Effector memory CD4-positive, alpha-beta T cell (primary cell): ENCODE measurements around the gene NOL4L.
A peak's percentile ranks its signal among the peaks of the same experiment; 100 is the strongest.

Experiments used
- DNase-seq, 3 donors: peaks; one replicate each; pipeline ENCODE4 v3.0.0-alpha.2; 2020
- H3K27ac ChIP-seq: 2 replicates; pipeline ENCODE4 v1.7.0; 2013; ENCODE audit warnings: mild to moderate bottlenecking, low read length, moderate library complexity; ENCODE audit not compliant: insufficient read depth, poor library complexity, severe bottlenecking
- H3K27me3 ChIP-seq: replicated peaks from 2 replicates; pipeline ENCODE4 v1.7.0; 2013; ENCODE audit warnings: mild to moderate bottlenecking, low read length; ENCODE audit not compliant: insufficient read depth, control insufficient read depth, poor library complexity, severe bottlenecking
- H3K36me3 ChIP-seq: 2 replicates; pipeline ENCODE4 v1.7.0; 2013; ENCODE audit warnings: mild to moderate bottlenecking, low read length, moderate library complexity; ENCODE audit not compliant: control insufficient read depth, insufficient read depth
- H3K4me1 ChIP-seq: 2 replicates; pipeline ENCODE4 v1.7.0; 2013; ENCODE audit warnings: low read length, mild to moderate bottlenecking; ENCODE audit not compliant: control insufficient read depth, insufficient read depth, poor library complexity, severe bottlenecking
- H3K4me3 ChIP-seq: 2 replicates; pipeline ENCODE4 v1.7.0; 2013; ENCODE audit warnings: low read length, low read depth, mild to moderate bottlenecking; ENCODE audit not compliant: insufficient read depth, poor library complexity, severe bottlenecking
- H3K9me3 ChIP-seq: 2 replicates; pipeline ENCODE4 v1.7.0; 2013; ENCODE audit warnings: mild to moderate bottlenecking, low read length, moderate library complexity; ENCODE audit not compliant: control insufficient read depth

NOL4L gene

GRCh38 chr20:32543570-32544259 is 41.4 kb downstream of the NOL4L start:
- Histone ChIP-seq H3K9me3 (no peaks in the 10 kb centered on the region), H3K36me3 (no peaks in the 10 kb centered on the region), H3K4me1 (peaks cover 72% of the 10 kb centered on the region), H3K4me3 (no peak overlapping the region), H3K27me3 (no peaks in the 10 kb centered on the region), H3K27ac (peak overlapping the region; percentile 39)
- DNase-seq, result no peak

GRCh38 chr20:32542259-32542615 is 42.9 kb downstream of the NOL4L start:
- Histone ChIP-seq H3K27me3 (no peaks in the 10 kb centered on the region), H3K4me3 (no peak overlapping the region), H3K36me3 (no peaks in the 10 kb centered on the region), H3K9me3 (no peaks in the 10 kb centered on the region), H3K4me1 (peaks cover 78% of the 10 kb centered on the region), H3K27ac (peak overlapping the region; percentile 95)
- no peak for DNase-seq

DNA sequence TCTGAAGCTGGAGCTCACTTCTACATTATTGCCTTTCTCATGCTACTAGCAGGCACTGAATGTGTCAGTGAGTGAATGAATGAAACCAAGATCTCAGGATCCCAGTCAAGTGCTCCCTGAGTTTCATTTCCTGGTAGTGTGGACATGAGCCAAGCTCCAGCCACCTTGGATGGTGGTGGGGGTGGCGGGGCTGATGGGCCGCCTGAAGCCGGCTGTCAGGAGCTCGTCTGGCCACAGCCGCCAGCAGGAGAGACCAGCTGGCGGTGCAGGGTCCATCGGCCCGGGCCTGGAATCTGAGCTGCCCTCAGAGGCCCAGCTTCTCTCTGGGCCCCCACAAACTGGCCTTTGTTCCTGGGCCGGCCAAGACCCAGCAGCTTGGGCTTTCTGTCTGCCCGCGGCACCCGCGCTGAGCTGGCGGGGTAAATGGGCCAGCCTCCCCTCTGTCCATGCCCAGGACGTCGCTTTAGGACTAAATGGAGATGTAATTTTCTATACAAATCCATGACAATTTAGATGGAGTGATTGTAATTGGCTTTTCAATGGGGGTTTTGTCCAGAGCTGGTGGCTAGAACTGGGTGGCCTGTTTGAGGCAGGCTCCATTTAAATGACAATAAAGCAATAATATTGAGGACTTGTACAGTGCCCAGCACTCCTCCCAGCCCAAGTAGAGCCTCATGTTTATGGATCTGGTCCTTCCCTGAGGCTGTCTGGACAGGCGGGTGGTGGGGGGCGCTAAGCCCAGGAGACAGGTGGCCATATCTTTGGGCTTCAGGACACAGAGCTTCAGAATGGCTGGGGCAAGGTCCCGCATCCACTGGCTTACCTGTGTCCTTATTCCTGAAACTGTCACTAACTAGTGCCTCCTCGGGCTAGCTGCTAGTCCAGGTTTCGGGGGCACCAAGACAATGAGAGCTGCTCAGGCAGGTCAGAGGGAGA is 43.5 kb downstream of the NOL4L start:
- DNase-seq, result no peak
- no peaks in the 10 kb centered on the region for H3K9me3 ChIP-seq
- H3K36me3 ChIP-seq, result no peaks in the 10 kb centered on the region
- H3K4me3 ChIP-seq, result no peak overlapping the region
- peak overlapping the region; percentile 95 for H3K27ac ChIP-seq
- H3K4me1 ChIP-seq, result peaks cover 78% of the 10 kb centered on the region
- H3K27me3 ChIP-seq, result no peaks in the 10 kb centered on the region

- DNase-seq, result peak; percentile 47 to 65 (median 57)
- H3K9me3 ChIP-seq, result no peaks in the 10 kb centered on the region
- no peaks in the 10 kb centered on the region for H3K27me3 ChIP-seq
- H3K4me3 ChIP-seq, result peak overlapping the region; percentile 13
- H3K36me3 ChIP-seq, result no peaks in the 10 kb centered on the region
- H3K4me1 ChIP-seq, result peaks cover 82% of the 10 kb centered on the region
- H3K27ac ChIP-seq, result peak overlapping the region; percentile 95
These were observed 45.1 kb downstream of the NOL4L start for GRCh38 chr20:32539817-32540675.

DNA sequence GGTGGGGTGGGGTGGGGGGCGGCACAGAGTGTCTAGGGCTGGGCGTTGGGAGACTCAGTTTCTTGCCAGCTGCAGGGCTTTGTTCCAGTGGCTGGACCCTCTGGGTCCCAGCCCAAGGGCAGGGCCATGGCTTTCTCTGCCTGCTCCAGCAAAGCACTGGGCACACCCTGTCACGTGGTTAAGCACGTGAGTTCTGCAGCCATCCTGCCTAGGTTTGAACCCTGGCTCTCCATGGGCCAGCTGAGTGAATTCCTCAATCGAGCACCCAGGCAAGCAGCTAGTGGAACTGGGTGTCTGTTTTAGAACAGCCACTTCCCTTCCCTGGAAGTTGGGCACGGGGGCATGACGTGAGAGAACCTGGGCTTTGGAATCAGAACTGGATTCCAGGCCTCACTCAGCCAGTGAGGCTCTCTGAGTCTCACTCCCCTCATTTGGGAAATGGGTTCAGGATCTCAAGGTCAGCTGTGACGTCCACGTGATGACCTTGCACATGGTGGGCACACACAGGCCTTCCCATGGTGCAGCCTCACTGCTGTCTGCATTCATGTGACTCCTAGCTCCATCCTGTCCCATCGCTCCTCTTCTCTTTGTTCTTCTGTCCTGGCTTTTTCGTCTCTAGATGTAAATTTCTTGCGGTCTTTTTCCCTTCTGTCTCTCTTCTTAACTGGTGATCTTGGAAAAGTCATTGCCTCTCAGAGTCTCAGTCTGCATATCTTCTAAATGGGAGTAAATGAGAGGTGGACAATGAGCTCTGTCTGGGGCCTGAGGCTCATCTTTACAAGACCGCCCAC is 45.9 kb downstream of the NOL4L start:
- peak overlapping the region; percentile 95 for H3K27ac ChIP-seq
- no peaks in the 10 kb centered on the region for H3K27me3 ChIP-seq
- H3K9me3 ChIP-seq, result no peaks in the 10 kb centered on the region
- peak overlapping the region; percentile 13 for H3K4me3 ChIP-seq
- peaks cover 82% of the 10 kb centered on the region for H3K4me1 ChIP-seq
- DNase-seq, result no peak
- H3K36me3 ChIP-seq, result no peaks in the 10 kb centered on the region

- no peaks in the 10 kb centered on the region for H3K36me3 ChIP-seq
- peak overlapping the region; percentile 95 for H3K27ac ChIP-seq
- peak overlapping the region; percentile 30 for H3K4me3 ChIP-seq
- H3K9me3 ChIP-seq, result no peaks in the 10 kb centered on the region
- DNase-seq, result peak; percentile 47 to 66 (median 51)
- H3K4me1 ChIP-seq, result peaks cover 84% of the 10 kb centered on the region
- no peaks in the 10 kb centered on the region for H3K27me3 ChIP-seq
These were observed 46.6 kb downstream of the NOL4L start for GRCh38 chr20:32538526-32538939.

GRCh38 chr20:32537657-32538525 is 47.2 kb downstream of the NOL4L start:
- H3K27ac ChIP-seq, result peak overlapping the region; percentile 95
- no peak for DNase-seq

GRCh38 chr20:32536851-32537656 is 48.1 kb downstream of the NOL4L start:
- H3K27me3 ChIP-seq, result no peaks in the 10 kb centered on the region
- H3K4me3 ChIP-seq, result peak overlapping the region; percentile 57
- H3K9me3 ChIP-seq, result no peaks in the 10 kb centered on the region
- peak overlapping the region; percentile 95 for H3K27ac ChIP-seq
- no peaks in the 10 kb centered on the region for H3K36me3 ChIP-seq
- peak; percentile 55 to 61 (median 58) for DNase-seq
- peaks cover 87% of the 10 kb centered on the region for H3K4me1 ChIP-seq

More at GRCh38 chr20:32537657-32538525, 47.2 kb downstream of the NOL4L start:
- no peaks in the 10 kb centered on the region for H3K27me3 ChIP-seq
- peak overlapping the region; percentile 57 for H3K4me3 ChIP-seq
- H3K9me3 ChIP-seq, result no peaks in the 10 kb centered on the region
- no peaks in the 10 kb centered on the region for H3K36me3 ChIP-seq
- peaks cover 87% of the 10 kb centered on the region for H3K4me1 ChIP-seq
